ENCODE results near the gene IQCK.

The IQCK gene

DNA sequence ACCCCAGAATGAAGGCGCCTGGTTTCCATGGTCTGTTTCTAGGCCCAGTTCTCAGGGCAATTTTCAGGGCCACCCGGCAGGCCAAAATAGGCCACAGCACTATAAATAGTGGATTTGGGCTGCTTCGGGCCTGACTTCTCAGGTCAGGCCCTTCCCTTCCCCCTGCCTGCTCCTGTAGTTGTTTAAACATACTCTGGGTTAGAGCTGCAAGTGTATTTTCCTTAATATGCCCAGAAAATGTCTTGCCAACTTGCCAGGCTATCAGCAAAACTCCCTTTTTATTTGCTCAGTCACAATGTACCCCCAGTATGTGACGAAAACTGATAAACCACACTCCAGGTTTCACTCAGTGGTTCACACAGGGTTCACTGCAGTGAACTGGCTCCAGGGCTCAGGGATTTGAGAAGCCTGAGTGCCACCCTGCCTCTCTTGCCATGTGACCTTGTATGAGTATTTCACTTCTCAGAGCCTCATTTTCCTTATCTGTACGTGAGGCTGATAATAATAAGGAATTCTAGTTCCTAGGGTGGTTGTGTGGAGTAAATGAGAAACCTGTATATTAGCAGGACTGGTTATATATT lies 90.1 kb downstream of the IQCK start:
- DNase-seq: no peak

- DNase-seq: peak; percentile 13
Measured at GRCh38 chr16:19809121-19809635, 91.1 kb downstream of the IQCK start.

DNA sequence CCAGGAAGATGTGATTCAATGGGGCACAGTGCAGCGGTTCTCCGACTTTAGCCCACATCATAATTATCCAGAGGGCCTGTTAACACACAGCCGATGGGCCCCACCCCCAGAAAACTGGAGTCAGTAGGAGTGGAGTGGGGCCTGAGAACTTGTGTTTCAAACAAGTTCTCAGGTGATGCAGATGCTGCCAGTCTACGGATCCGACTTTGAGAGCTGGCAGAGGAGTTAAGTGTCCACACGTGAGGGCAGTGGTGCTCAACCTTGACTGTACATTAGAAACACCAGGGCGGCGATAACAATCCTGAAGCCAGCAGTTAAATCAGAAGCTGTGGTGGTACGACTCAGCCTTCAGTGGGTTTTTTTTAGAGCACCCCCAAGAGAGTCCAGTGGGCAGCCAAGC lies 91.6 kb downstream of the IQCK start:
- DNase-seq: no peak

DNA sequence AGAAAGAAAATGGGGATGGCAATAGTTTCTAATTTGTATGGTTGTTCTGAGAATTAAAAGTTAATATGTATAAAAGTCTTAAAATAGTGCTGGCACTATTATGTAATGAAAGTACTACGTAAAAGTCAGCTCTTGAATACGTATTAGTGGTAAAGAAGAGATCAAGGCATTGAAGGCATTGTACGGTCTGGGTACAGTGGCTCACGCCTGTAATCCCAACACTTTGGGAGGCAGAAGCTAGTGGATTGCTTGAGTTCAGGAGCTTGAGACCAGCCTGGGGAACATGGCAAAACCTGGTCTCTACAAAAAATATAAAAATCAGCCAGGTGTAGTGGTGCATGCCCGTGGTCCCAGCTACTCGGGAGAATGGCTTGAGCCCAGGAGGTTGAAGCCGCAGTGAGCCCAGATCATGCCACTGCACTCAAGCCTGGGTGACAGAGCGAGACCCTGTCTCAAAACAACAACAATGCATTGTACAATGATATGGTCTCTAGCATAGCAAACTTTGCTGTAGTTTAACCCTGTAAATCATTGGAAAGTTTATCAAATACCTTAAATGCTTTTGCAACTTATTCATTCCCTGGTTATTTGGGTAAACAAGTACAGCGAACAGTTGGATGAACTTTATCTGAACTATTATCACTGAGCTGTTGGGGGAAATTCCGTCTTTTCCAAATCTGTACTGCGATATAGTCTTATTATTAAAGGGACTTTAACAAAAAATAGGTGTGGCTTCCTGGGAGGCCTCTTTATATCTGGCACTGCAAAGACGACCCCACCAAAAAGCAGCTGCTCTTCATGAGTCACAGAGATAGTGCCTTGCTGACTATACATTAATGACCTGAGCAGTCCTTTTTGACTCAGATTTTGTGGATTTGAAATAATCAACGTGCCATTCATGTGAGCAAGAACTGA lies 93.0 kb downstream of the IQCK start:
- DNase-seq: no peak

GRCh38 chr16:19812986-19813385 lies 94.9 kb downstream of the IQCK start:
- no peak for DNase-seq

- DNase-seq: no peak
Measured at GRCh38 chr16:19815418-19815817, 97.3 kb downstream of the IQCK start.

- no peak for DNase-seq
Measured at GRCh38 chr16:19817122-19817521, 99.1 kb downstream of the IQCK start.

- DNase-seq: no peak
Measured at GRCh38 chr16:19817875-19818274, 99.8 kb downstream of the IQCK start.

GRCh38 chr16:19822533-19822932 lies 104.5 kb downstream of the IQCK start:
- DNase-seq: no peak

DNA sequence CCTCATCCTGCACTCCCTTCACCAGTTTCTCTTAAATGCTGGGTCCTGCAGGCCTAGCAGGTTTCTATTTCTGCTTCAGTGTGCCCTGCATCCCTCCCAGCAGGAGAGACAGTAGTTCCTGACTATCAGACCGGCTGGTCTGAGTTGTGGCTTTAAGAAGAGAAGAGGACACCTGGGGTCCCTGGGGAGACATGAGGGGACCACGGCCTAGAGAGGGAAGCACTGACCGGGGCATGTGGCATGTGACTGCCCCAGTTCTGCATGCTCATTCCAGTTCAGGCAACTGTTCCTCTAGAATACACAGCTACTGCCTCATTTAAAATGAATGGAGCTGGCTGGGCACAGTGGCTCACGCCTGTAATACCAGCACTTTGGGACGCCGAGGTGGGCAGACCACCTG lies 105.3 kb downstream of the IQCK start:
- no peak for DNase-seq

GRCh38 chr16:19824216-19824615 lies 106.1 kb downstream of the IQCK start:
- no peak for DNase-seq

- no peak for DNase-seq
Measured at GRCh38 chr16:19829844-19830692, 112.0 kb downstream of the IQCK start.

DNA sequence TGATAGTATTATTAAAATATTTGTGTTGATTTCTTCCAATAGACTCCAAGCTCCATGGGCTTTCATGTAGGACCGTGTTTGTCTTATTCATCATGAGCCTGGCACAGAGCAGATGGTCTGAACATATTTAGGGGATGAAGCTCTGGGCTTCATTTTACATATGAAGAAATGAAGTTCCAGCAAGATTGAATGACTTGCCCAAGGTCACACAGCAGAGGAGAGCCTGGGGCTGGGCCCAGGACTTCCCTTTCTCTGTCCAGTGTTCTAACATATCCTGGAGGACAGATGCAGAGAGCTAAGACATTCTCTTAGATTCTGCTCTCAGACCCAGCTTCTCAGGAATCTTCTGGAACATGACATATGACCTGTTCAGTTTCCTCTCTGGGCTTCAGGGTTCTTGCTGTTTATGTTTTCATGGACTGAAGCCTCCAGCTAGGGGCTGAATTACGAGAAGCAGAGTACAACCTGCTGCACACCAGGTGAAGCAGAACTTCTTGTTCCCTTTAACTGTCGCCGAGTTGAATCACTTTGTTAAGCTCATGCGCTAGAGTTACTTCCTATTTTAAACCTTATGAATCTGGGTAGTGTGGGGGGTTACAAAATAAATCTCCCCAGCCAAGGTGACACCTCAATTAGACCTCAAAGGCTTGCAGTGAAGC lies 113.0 kb downstream of the IQCK start:
- DNase-seq: no peak

- no peak for DNase-seq
Measured at GRCh38 chr16:19831678-19832077, 113.6 kb downstream of the IQCK start.

DNA sequence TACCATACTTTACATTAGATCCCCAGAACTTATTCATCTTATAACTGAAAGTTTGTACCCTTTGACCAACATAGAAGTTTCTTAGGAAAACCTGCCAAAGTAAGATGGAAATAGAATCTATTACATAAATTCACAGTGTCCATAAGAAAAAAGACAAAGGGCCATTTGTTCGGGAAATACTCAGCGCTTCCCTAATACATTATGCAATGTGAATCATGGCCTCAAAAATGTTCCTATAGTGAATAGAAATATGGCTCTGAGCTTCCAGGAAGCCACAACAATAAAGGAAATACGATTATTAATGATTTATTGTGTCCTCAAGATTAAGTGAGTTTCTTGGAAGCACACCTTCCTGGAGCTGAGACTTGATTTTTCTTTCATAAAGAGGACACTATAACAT lies 115.1 kb downstream of the IQCK start:
- no peak for DNase-seq

- no peak for DNase-seq
Measured at GRCh38 chr16:19833581-19833980, 115.5 kb downstream of the IQCK start.

GRCh38 chr16:19835196-19835595 lies 117.1 kb downstream of the IQCK start:
- no peak for DNase-seq

GRCh38 chr16:19835968-19836421 lies 117.9 kb downstream of the IQCK start:
- peak; percentile 16 for DNase-seq

DNA sequence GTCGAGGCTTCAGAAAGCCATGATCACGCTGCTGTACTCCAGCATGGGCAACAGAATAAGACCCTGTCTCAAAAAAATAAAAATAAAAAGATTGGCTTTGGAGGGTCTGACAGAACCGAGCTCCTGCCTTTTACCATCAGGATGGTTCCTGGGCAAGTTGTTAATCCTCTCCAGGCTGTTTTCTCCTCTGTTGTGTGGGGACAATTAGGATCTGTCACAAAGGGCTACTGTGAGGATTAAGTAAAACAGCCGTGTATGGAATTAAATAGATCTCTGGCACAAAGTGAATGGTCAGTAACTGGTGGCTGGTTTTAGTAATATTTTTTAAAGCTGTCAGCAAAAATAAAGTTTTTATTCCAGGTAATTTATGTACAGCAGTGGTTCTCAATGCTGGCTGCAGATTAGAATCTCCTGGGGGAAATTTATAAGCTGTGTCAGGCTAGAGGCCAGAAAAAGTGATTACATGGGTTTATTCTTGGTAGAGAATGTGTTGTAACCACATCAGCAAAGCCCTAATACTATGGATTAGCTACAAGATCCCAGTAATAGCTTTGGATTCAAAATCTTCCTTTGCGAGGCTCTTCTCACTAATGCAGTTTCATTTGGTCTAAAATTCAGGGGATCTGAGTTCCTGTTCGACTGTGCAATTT lies 119.4 kb downstream of the IQCK start:
- no peak for DNase-seq

DNA sequence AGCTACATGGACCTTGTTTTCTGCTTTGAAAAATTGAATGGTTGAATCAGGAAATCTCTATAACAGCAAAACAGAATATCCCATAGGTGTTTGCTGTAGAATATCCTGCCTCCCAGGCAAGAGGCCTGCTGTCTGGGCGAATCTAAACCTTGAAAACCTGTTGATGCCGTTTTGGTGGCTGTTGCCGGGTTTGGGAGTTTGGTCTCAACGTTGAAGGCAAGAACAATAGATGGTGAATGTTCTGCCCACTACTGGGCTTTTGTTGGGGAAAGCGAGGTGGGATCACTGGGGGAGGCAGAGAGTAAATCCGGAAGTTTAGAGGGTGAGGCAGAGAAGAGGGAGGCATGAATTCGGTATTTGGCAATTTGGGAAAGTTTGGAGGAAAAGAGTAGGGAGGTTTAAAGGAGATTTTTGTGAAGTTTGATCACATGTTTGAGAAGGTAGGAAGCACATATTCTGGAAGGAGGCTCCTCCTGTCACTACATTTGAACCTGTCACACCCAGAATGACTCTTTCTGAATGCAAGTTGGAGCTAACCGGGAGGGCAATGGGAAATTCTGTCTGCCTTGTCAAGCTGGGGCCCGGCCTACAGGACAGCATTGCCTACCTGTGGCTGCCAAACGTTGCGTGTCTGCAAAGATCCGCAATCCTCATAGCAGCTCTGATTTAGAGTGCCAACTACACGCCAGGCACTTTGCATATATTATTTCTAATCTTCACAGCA lies 120.1 kb downstream of the IQCK start:
- no peak for DNase-seq

- no peak for DNase-seq
Measured at GRCh38 chr16:19840524-19841110, 122.5 kb downstream of the IQCK start.
